HCT116 (cell line): ENCODE measurements around the gene CST4.

Experiments
- JUND ChIP-seq: IDR thresholded peaks from 2 replicates; pipeline ENCODE4 v1.6.1; 2012
- POLR2AphosphoS5 ChIP-seq: IDR thresholded peaks from 2 replicates; pipeline ENCODE4 v1.6.1; 2011; ENCODE audit warnings: mild to moderate bottlenecking, low read depth, low read length, moderate library complexity
- SIN3A ChIP-seq: IDR thresholded peaks from 2 replicates; pipeline ENCODE4 v1.6.1; 2012; ENCODE audit warnings: low read depth
- SP1 ChIP-seq: IDR thresholded peaks from 2 replicates; pipeline ENCODE4 v1.6.1; 2012; ENCODE audit warnings: low read depth
- TCF7L2 ChIP-seq: IDR thresholded peaks from 2 replicates; pipeline ENCODE4 v1.7.0; 2011; ENCODE audit warnings: borderline replicate concordance, inconsistent platforms; ENCODE audit not compliant: insufficient read depth, insufficient read length; ENCODE audit errors: extremely low read depth
- TF ChIP-seq, protein P1 (sequence below), 3 experiments: fragments of 200-600 bp in 1 of 3; sonication (generic) in 1 of 3; IDR thresholded peaks in 2 of 3; conservative IDR thresholded peaks in 1 of 3; 2 replicates each; pipeline ENCODE4 v1.5.1; 2012 to 2017; ENCODE audit warnings: low read depth in 2 of 3, low read length in 2 of 3, antibody characterized with exemption in 1 of 3, borderline replicate concordance in 1 of 3, control low read depth in 1 of 3, mild to moderate bottlenecking in 1 of 3, mixed read lengths in 1 of 3, mixed run types in 1 of 3, moderate library complexity in 1 of 3; ENCODE audit not compliant: insufficient read depth in 1 of 3
- TF ChIP-seq, protein P2 (sequence below): IDR thresholded peaks from 2 replicates; pipeline ENCODE4 v1.6.1; 2012

DNA sequence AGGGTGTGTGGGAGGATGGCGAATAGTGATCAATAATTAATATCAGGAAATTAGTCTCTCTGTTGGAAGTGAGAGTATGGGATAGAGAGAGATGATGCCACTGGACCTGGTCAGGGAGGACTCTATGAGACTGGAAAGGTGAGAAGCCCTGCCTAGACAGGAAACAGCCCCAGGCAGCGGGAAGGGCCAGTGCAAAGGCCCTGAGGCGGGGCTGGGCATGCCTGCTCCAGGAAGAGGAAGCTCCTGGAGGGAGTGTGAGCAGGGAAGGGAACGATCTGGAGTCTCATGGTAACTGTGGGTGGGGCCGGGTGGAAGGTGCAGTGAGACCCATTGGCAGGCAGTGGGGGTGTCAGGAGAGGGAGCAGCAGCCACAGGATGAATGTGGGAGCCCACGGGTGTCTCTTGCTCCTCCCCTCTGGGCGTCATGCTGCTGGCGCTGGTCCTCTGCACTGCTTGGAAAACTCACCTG, 49.3 kb downstream of the CST4 start:
- TF ChIP-seq, protein P1, sequence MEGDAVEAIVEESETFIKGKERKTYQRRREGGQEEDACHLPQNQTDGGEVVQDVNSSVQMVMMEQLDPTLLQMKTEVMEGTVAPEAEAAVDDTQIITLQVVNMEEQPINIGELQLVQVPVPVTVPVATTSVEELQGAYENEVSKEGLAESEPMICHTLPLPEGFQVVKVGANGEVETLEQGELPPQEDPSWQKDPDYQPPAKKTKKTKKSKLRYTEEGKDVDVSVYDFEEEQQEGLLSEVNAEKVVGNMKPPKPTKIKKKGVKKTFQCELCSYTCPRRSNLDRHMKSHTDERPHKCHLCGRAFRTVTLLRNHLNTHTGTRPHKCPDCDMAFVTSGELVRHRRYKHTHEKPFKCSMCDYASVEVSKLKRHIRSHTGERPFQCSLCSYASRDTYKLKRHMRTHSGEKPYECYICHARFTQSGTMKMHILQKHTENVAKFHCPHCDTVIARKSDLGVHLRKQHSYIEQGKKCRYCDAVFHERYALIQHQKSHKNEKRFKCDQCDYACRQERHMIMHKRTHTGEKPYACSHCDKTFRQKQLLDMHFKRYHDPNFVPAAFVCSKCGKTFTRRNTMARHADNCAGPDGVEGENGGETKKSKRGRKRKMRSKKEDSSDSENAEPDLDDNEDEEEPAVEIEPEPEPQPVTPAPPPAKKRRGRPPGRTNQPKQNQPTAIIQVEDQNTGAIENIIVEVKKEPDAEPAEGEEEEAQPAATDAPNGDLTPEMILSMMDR (IDR thresholded peaks at IDR 0.05 in 2 of 3, conservative IDR thresholded peaks at IDR 0.05 in 1 of 3; ENCODE audit: borderline replicate concordance in 1 of 3, insufficient read depth in 1 of 3, low read depth in 2 of 3, low read length in 2 of 3), result no peak
- TF ChIP-seq JUND, result no peak
- no peak for TF ChIP-seq TCF7L2
- no peak for TF ChIP-seq SP1
- TF ChIP-seq SIN3A, result no peak
- TF ChIP-seq, protein P2, sequence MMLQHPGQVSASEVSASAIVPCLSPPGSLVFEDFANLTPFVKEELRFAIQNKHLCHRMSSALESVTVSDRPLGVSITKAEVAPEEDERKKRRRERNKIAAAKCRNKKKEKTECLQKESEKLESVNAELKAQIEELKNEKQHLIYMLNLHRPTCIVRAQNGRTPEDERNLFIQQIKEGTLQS, result no peak
- TF ChIP-seq POLR2AphosphoS5, result no peak
